Mucosa of rectum (tissue), 2 donors: Measurements from ENCODE around the gene ANKRD40.

Experiments
- H3K27ac ChIP-seq, 2 donors: one replicate each; pipeline ENCODE4 v1.7.0; 2013; ENCODE audit warnings: inconsistent platforms in 2 of 2, low read depth in 2 of 2, low read length in 2 of 2
- H3K27me3 ChIP-seq, 2 donors: one replicate each; pipeline ENCODE4 v1.7.0; 2013; ENCODE audit warnings: low read length in 2 of 2; ENCODE audit not compliant: control insufficient read depth in 2 of 2, insufficient read depth in 2 of 2
- H3K36me3 ChIP-seq, 2 donors: one replicate each; pipeline ENCODE4 v1.7.0; 2013; ENCODE audit warnings: low read length in 2 of 2; ENCODE audit not compliant: control insufficient read depth in 2 of 2, insufficient read depth in 2 of 2
- H3K4me1 ChIP-seq, 2 donors: one replicate each; pipeline ENCODE4 v1.7.0; 2013; ENCODE audit warnings: low read length in 2 of 2, mild to moderate bottlenecking in 1 of 2; ENCODE audit not compliant: control insufficient read depth in 2 of 2, insufficient read depth in 2 of 2
- H3K4me3 ChIP-seq, 2 donors: one replicate each; pipeline ENCODE4 v1.7.0; 2013; ENCODE audit warnings: low read length in 2 of 2
- H3K9ac ChIP-seq, 2 donors: one replicate each; pipeline ENCODE4 v1.7.0; 2013; ENCODE audit warnings: low read length in 2 of 2, low read depth in 1 of 2, mild to moderate bottlenecking in 1 of 2
- H3K9me3 ChIP-seq, 2 donors: one replicate each; pipeline ENCODE4 v1.7.0; 2013; ENCODE audit warnings: low read length in 2 of 2; ENCODE audit not compliant: control insufficient read depth in 2 of 2
- donor health status: healthy.
- donor health status: Normal muscosa, but diverticular disease.

The ANKRD40 gene

DNA sequence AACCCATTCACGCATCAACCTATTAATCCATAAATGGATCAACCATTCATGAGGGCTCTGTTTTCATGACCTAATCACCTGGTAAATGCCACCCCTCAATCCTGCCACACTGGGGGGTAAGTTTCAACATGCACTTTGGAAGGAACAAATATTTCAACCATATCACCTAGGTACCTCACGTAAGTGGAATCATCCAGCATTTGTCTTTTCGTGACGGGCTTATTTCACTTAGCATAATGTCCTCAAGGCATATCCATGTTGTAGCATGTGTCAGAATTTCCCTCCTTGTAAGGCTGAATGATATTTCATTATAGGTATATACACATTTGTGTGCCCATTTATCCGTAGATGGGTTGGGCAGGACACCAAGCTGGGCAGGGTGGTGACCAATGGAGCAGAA lies 35.6 kb downstream of the ANKRD40 start:
- Histone ChIP-seq H3K4me3 (no peak overlapping the region), H3K36me3 (peaks cover 11 to 15% of the 10 kb centered on the region in 2 donors), H3K27me3 (no peaks in the 10 kb centered on the region), H3K4me1 (peaks cover 18 to 26% of the 10 kb centered on the region in 2 donors), H3K9ac (no peak overlapping the region), H3K27ac (no peak overlapping the region), H3K9me3 (no peaks in the 10 kb centered on the region)

- no peak overlapping the region for H3K9ac ChIP-seq
- peaks cover 8 to 12% of the 10 kb centered on the region in 2 donors for H3K36me3 ChIP-seq
- H3K27me3 ChIP-seq, result no peaks in the 10 kb centered on the region
- H3K4me3 ChIP-seq, result no peak overlapping the region
- H3K4me1 ChIP-seq, result peaks cover 0 to 6% of the 10 kb centered on the region in 2 donors
- H3K27ac ChIP-seq, result no peak overlapping the region
- no peaks in the 10 kb centered on the region for H3K9me3 ChIP-seq
Observed at GRCh38 chr17:50668838-50669581, 38.7 kb downstream of the ANKRD40 start.

GRCh38 chr17:50668025-50668837 lies 39.5 kb downstream of the ANKRD40 start:
- H3K36me3 ChIP-seq, result peaks cover 8 to 9% of the 10 kb centered on the region in 2 donors
- no peaks in the 10 kb centered on the region for H3K9me3 ChIP-seq
- H3K9ac ChIP-seq, result no peak overlapping the region
- no peak overlapping the region for H3K4me3 ChIP-seq
- no peaks in the 10 kb centered on the region for H3K27me3 ChIP-seq
- peaks cover 0 to 2% of the 10 kb centered on the region in 2 donors for H3K4me1 ChIP-seq
- no peak overlapping the region for H3K27ac ChIP-seq

DNA sequence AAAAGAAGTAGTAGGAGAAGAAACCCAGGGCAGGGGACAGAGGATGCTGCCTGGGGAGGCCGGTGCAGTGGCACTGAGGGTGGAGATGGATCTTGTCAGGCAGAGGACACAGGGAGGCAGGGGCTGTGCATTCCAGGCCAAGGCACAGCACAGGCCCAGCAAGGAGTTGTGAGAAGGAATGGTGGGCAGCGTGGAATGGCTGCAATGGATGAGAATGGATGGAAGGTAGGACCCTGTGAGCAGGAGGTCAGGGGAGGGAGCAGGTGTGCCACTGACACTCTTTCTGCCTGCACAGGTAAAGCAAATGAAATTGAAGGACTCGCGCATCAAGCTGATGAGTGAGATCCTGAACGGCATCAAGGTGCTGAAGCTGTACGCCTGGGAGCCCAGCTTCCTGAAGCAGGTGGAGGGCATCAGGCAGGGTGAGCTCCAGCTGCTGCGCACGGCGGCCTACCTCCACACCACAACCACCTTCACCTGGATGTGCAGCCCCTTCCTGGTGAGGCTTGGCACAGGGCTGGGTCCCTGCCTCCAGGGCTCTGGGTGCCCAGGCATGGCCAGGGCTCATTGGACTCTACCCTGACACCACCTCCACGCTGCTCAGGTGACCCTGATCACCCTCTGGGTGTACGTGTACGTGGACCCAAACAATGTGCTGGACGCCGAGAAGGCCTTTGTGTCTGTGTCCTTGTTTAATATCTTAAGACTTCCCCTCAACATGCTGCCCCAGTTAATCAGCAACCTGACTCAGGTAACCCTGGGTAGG lies 40.3 kb downstream of the ANKRD40 start:
- Histone ChIP-seq H3K27me3 (no peaks in the 10 kb centered on the region), H3K4me3 (no peak overlapping the region), H3K27ac (no peak overlapping the region), H3K36me3 (peaks cover 8 to 9% of the 10 kb centered on the region in 2 donors), H3K9me3 (no peaks in the 10 kb centered on the region), H3K9ac (no peak overlapping the region), H3K4me1 (peaks cover 0 to 4% of the 10 kb centered on the region in 2 donors)

- H3K27ac ChIP-seq, result no peak overlapping the region
- H3K9ac ChIP-seq, result no peak overlapping the region
- no peaks in the 10 kb centered on the region for H3K9me3 ChIP-seq
- H3K4me3 ChIP-seq, result no peak overlapping the region
- H3K27me3 ChIP-seq, result no peaks in the 10 kb centered on the region
- H3K36me3 ChIP-seq, result peaks cover 4 to 9% of the 10 kb centered on the region in 2 donors
- H3K4me1 ChIP-seq, result peaks cover 11 to 15% of the 10 kb centered on the region in 2 donors
Observed at GRCh38 chr17:50666316-50666715, 41.4 kb downstream of the ANKRD40 start.

DNA sequence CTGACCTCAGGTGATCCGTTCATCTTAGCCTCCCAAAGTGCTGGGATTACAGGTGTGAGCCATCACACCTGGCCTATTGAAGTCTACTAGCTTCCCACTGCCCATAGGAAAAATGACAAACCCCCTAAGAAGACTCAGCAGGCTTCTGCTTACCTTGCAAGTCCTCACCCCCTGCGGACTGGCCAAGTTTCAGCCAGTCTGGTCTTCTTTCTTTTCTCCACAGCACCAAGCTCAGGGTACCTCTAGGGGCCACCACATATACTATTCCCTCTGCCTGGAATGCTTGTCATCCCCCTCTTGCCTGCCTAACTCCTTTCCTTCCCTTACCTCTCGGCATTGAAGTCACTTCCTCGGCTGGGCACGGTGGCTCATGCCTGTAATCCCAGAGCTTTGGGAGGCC lies 41.9 kb downstream of the ANKRD40 start:
- Histone ChIP-seq H3K27me3 (no peaks in the 10 kb centered on the region), H3K4me3 (no peak overlapping the region), H3K36me3 (peaks cover 7 to 9% of the 10 kb centered on the region in 2 donors), H3K4me1 (peaks cover 15 to 20% of the 10 kb centered on the region in 2 donors), H3K27ac (no peak overlapping the region), H3K9ac (no peak overlapping the region), H3K9me3 (no peaks in the 10 kb centered on the region)

- H3K27ac ChIP-seq, result no peak overlapping the region
- H3K27me3 ChIP-seq, result no peaks in the 10 kb centered on the region
- H3K9me3 ChIP-seq, result no peaks in the 10 kb centered on the region
- H3K36me3 ChIP-seq, result peaks cover 5 to 9% of the 10 kb centered on the region in 2 donors
- H3K4me1 ChIP-seq, result peaks cover 25 to 29% of the 10 kb centered on the region in 2 donors
- H3K4me3 ChIP-seq, result no peak overlapping the region
- H3K9ac ChIP-seq, result no peak overlapping the region
Observed at GRCh38 chr17:50664788-50665458, 42.8 kb downstream of the ANKRD40 start.

DNA sequence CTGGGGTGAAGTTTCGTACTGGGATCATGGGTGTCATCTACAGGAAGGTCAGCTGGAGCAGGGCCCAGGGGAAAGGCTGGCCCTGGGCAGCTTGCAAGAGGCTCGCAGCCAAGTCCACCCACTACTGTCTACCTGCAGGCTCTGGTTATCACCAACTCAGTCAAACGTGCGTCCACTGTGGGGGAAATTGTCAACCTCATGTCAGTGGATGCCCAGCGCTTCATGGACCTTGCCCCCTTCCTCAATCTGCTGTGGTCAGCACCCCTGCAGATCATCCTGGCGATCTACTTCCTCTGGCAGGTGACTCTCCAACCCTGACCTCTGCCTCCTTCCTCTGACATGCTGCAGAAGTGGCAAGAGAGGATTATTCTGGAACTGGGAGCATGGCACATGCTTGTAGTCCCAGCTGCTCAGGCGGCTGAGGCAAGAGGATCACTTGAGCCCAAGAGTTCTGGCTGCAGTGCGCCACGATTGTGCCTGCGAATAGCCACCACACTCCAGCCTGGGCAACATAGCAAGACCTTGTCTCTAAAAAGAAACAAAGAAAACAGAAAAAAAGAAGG lies 43.8 kb downstream of the ANKRD40 start:
- no peak overlapping the region for H3K4me3 ChIP-seq
- peaks cover 6 to 9% of the 10 kb centered on the region in 2 donors for H3K36me3 ChIP-seq
- peaks cover 26 to 39% of the 10 kb centered on the region in 2 donors for H3K4me1 ChIP-seq
- no peak overlapping the region for H3K27ac ChIP-seq
- no peaks in the 10 kb centered on the region for H3K9me3 ChIP-seq
- H3K9ac ChIP-seq, result no peak overlapping the region
- no peaks in the 10 kb centered on the region for H3K27me3 ChIP-seq

GRCh38 chr17:50662632-50663225 lies 45.0 kb downstream of the ANKRD40 start:
- peak overlapping the region in 1 of 2 donors; percentile 71 for H3K27ac ChIP-seq
- H3K4me1 ChIP-seq, result peaks cover 32 to 50% of the 10 kb centered on the region in 2 donors
- H3K27me3 ChIP-seq, result no peaks in the 10 kb centered on the region
- H3K36me3 ChIP-seq, result peaks cover 4 to 10% of the 10 kb centered on the region in 2 donors
- no peaks in the 10 kb centered on the region for H3K9me3 ChIP-seq
- no peak overlapping the region for H3K4me3 ChIP-seq
- H3K9ac ChIP-seq, result no peak overlapping the region
